Stomach (tissue), 4 donors: ENCODE measurements around the gene SLC44A2.

Experiments
- CTCF ChIP-seq, 7 experiments: fragments of 450-650 bp in 4 of 7; fragments of 200-600 bp in 3 of 7; sonication (generic) in 3 of 7; IDR thresholded peaks; one replicate each; pipeline ENCODE4 v1.5.1; 2016 to 2019; ENCODE audit warnings: antibody characterized with exemption in 7 of 7, control low read depth in 2 of 7, mild to moderate bottlenecking in 1 of 7
- POLR2A ChIP-seq, 4 donors: fragments of 450-650 bp; IDR thresholded peaks; one replicate each; pipeline ENCODE4 v1.6.1; 2016; ENCODE audit warnings: antibody characterized with exemption in 4 of 4, control low read depth in 2 of 4, mild to moderate bottlenecking in 1 of 4, moderate library complexity in 1 of 4

GRCh38 chr19:10617409-10618121, 7.8 kb upstream of the SLC44A2 start:
- no peak for TF ChIP-seq POLR2A (IDR thresholded peaks at IDR 0.05)
- no peak for TF ChIP-seq CTCF (IDR thresholded peaks at IDR 0.05)
